SK-N-MC (cell line): ENCODE measurements around the gene CXXC5.

ENCODE experiments used
- EZH2 ChIP-seq: fragments of 200-600 bp; sonication (generic); IDR thresholded peaks from one replicate; pipeline ENCODE4 v1.6.1; 2017; ENCODE audit warnings: antibody characterized with exemption
- FOXP2 ChIP-seq: optimal IDR thresholded peaks from 2 replicates; pipeline ENCODE3; 2011; ENCODE audit warnings: mild to moderate bottlenecking, moderate library complexity; ENCODE audit not compliant: insufficient read depth; ENCODE audit errors: extremely low read length, control extremely low read depth
- POLR2AphosphoS5 ChIP-seq: IDR thresholded peaks from 2 replicates; pipeline ENCODE4 v1.6.1; 2012; ENCODE audit warnings: mild to moderate bottlenecking, low read depth, low read length, borderline replicate concordance

GRCh38 chr5:139696894-139697658, 48.9 kb downstream of the CXXC5 start:
- TF ChIP-seq POLR2AphosphoS5, result peak; percentile 65
- TF ChIP-seq EZH2, result no peak
- TF ChIP-seq FOXP2, result no peak
